ENCODE results near the gene PGAM2.
"Not testable (repeated sequence)": the region's sequence is repeated elsewhere in the genome, so short reads cannot be mapped to it uniquely, and the experiment has no call there.

Gene PGAM2

DNA sequence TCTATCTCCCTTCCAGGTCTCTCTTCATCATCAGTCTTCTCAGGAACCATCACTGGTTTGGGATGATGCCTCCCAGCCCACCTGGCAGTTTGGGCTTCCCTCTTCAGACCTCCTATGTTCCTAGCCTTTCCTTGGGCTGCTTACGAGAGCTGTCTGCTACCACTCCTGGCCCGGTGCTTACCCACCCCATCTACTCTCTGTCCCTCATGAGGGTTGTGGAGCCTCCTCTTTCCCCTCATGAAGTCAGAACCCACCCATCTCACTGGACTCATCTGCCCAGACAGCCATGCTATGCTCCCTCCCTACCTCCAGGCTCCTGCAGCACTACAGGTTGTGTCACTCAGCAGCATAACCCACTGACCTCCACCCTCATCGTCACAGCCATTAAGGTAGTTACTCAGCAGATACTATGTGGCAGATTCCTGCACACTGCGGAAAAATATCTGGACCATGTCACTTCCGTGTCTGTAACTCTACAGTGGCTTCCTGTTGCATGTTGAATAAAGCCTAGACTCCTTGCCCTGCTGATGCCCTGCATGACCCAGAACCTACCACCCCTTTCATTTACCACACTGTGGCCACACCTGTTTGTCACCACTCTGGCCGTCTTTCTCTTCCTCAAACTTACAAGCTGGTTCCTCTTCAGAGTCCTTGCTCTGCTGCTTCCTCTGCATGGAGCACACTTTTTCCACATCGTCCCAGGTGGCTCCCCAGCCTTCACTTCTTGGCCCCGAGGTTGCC, 18.9 kb downstream of the PGAM2 start:
- no peak for DNase-seq

DNA sequence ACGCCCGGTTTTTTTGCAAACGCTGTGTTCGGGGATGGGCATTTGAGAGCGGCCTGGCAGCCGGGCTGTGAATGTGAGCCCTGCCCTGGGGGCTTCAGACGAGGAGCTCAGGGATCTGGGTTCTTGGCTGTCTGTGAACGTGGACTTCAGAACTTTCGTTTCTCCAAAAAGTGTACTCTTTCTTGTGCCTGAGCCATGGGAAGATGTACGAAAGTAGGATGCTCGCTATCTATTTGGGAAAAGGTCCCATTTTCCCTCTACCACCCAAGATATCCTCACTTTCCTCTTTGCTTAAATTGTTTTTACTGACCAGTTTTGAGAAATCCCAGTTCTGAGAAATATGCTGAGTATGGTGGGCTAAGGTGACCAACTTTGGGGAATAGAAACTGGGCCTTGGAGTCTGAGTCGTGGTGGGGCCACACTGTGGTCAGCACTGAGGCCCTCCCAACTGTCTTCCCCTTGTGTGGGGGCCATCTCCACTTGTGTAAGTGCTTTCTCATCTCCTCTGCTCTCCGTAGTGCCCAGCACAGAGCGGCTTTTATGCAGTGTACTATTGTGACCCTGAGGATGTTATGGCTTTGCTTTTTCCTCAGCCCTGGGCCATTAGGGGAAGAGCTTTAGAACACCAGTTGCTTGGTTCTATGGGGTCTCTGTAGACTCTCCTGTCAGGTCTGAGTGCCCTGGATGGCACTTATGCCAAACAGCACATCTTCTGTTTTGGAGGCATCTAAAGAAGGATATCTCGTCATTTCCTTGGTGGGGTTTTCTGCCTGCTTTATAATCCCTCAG, 19.9 kb downstream of the PGAM2 start:
- DNase-seq: no peak

DNA sequence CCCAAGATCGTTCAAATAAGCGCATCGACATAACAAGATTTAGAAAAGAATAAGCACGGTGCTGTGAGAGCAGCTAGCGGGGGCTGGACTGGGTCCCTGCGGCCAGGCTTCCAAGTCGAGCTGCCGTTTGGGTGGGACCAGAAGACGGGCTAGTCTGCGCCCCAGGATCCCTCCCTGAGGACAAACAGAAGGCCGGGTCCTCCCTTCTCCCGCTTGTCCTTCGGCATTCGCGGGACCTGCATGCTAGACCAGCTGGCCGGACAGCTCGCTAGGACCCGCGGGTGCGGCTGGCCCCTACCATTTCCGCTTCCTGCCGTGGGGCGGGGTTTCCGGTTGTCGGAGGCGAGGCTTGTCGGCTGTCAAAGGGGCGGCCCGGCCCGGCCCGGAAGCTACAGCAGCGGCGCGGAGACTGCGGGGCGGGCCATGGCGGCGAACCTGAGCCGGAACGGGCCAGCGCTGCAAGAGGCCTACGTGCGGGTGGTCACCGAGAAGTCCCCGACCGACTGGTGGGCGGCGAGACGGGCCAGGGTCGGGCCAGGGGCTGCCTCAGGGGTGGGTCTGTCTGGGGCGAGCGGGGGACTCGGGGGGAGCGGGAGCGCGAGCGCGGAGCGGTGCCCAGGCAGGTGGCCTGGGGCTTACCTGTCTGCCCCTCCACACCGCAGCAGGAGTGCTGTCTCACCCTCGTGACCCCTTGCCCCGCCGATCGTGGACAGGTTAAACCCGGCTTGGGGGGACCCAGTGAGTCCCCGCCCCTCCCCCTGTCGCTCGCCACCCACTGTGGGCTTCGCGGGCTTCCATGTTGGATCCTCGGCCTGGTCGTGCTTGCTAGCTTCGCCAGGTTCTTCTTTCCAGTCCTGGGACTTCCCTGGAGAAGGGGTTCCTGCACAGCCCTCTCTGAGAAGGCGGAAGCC, 20.8 kb downstream of the PGAM2 start, which contains the start of gene DBNL:
DBNL (plus strand) TSS at position 388 of the 911 bp plus-strand sequence; CDS start at position 424, 36 bp downstream.
- peak; percentile 90 for DNase-seq

DNA sequence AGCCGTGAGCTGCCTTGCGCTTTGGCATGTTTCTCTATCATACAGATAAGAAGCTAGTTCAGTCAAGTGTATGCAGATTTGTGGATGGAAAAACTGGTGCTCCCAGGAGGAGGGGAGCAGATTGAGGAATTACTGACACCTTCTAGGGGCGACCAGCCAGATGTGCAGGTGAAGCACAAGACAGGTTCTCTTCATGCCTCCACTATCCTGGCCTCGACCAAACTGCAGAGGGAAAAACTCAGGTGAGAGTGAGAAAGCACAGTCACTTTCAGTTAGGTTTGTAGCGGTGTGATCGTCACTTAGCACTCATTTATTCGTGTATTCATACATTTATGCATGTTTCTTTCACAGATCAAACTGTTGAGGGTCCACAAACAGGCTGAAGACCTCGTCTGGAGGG, 21.5 kb downstream of the PGAM2 start:
- no peak for DNase-seq

DNA sequence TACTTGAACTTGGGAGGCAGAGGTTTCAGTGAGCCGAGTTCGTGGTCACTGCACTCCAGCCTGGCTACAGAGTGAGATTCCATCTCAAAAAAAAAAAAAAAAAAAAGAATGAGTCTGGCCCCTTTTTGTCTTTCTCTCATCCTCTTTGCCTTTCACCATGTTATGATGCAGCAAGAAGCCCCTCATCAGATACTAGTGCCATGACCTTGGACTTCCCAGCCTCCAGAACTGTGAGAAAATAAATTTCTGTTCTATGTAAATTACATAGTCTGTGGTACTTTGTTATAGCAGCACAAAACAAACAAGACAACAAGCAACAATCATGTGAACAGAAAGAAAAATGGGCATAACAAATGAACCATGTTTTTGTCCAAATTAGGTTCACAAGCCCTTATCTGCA, 23.1 kb downstream of the PGAM2 start:
- no peak for DNase-seq

DNA sequence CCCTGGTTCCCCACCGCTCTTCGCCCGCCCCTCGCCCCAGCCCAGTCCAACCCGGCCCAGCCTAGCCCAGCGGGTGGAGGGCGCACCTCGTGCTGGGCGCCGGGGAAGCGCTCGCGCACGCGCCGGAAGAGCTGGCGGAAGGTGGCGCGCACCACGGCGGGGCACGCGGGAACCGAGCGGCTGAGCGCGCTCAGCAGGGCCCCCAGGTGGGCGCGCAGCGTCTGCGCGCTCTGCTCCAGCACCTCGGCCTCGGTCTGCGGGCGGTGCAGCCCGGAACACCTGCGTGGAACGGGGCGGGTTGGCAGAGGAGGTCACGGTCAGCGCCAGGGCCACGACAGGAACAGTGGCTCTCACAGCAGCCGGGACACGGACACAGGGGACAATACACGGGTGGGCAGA, 24.9 kb downstream of the PGAM2 start:
- peak; percentile 16 for DNase-seq

DNA sequence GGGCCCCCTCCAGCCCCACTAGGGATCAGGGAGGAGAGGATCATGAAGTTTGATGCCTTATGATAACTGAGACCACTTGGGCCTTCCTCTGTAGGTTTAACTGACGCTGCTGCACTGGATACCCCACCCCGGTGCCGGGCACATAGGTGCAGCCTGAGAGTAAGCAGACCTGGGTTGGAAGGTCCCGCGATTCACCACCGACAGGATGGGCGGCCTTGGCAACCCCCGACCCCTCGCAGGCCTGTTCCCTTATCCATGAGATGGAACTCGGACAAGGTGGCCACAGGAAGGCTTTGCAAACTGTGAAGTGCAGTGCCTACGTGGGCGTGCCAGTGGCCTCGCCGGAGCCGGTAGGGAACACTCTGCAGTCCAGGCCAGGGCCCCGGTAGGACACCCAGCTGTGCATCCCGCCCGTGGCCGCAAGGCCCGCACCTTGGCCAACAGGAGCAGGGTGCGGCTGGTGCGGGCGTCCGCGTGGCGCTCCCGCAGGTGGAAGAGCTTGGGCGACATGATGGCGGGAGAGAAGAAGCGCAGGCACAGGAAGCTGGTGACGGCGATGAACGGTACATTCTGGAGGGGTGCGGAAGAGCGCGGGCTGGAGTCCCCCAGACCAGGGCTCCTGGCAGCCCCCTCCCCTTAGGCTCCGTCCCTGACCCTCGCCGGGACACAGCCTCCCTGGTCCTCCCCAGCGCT, 25.4 kb downstream of the PGAM2 start:
- not testable (repeated sequence) for DNase-seq

DNA sequence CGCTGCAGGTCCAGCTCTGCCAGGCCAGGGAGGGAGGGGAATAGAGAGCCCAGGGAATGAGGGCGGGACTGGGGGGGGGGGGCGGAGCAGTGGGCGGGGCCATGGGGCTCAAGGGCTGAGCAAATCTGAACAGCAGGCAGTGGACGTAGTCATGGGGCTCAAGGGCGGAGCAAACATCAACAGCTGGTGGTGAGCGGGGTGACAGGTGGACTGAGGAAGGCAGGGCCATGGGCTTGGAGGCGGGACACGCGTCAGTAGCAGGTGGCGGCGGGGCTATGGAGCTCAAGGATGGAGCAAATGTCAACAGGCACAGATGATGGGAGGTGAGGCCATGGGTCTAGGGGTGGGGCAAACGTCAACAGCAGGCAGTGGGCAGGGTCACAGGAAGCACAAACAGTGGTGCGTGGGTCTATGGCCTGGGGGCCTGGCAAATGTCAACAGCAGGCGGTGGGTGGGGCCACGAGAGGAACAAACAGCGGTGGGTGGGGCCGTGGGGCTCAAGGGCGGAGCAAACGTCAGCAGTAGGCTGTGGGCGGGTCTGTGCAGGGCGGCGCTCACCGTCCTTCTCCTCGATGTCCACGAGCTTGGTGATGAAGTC, 26.3 kb downstream of the PGAM2 start:
- DNase-seq: peak; percentile 87

DNA sequence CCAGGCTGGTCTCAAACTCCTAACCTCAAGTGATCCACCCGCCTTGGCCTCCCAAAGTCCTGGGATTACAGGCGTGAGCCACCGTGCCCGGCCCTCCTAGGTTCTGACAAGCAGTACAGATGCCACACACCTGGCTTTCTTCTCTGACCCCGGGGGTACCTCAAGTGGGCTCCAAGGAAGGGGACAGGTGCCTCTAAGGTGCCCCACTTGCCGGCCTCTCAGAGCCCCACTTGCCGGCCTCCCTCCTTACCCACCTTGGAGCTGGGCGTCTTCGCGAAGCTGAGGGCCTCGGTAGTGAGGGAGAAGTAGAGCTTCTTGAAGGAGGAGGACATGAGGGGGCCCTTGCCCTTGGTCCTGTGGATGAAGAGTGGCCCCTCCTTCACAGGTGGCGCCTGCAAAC, 26.8 kb downstream of the PGAM2 start:
- DNase-seq: not testable (repeated sequence)

DNA sequence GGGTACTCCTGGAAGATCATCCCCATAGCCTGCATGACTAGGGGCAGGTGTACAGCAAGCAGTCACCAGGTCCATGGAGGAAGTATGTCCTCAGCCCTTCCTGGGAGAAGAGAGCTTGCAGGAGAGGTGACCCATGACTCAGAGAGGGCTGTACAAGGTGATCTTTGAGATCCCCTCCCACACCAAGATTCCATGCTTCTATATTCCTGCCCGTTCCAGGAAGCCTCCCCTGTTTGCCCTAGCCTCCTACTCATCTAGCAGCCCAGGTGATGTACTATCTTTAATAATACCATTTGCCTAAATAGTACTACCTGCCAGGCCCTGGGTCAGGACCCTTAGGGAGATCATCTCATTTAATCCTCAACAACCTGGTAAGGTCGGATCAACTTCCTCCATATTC, 27.4 kb downstream of the PGAM2 start:
- DNase-seq: not testable (repeated sequence)

DNA sequence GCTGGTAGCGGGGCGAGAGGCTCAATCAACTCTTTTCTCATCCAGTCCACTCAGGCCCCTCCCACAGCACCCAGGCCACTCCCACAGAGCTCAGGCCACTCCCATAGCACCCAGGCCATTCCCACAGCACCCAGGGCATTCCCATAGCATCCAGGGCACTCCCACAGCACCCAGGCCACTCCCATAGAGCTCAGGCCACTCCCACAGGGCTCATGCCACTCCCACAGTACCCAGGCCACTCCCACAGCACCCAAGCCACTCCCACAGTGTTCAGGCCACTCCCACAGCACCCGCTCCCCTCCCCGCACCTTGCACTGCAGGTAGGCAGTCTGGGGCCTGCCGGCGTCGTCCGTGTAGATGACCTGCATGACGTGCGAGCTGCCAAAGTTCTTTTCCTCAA, 29.0 kb downstream of the PGAM2 start:
- DNase-seq: peak; percentile 41

DNA sequence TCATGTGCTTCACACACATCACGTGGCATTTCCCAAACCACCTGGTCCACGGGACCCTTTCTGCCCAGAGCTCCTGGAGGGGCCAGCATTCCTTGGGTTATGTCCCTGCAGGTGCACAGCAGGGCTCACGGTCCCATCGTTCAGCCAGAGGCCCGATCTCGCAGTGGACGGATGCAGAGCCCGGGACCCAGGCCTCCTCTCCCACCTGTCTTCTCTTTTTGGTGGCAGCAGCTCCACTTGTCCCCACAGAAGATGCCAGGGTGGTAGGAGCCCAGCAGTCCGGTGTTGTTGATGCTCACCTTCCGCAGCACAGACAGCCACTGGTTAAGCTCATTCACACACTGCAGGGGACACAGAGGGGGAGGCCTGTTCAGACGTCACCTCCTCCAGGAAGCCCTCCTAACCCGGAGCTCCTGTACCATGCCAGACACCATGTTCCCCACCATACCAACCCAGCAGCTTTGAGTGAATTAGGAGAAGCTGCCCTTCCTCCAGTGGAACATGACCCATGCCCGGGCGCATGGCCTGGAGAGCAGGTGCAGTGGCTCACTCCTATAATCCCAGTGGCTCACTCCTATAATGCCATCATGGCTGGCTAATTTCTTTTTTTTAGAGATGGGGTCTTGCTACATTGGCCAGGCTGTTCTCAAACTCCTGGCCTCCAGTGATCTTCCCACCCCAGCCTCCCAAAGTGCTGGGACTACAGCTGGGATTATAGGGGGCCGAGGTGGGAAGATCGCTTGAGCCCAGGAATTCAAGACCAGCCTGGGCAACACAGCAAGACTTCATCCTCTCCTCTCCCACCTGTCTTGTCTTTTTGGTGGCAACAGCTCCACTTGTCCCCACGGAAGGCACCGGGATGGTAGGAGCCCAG, 31.2 kb downstream of the PGAM2 start:
- not testable (repeated sequence) for DNase-seq

DNA sequence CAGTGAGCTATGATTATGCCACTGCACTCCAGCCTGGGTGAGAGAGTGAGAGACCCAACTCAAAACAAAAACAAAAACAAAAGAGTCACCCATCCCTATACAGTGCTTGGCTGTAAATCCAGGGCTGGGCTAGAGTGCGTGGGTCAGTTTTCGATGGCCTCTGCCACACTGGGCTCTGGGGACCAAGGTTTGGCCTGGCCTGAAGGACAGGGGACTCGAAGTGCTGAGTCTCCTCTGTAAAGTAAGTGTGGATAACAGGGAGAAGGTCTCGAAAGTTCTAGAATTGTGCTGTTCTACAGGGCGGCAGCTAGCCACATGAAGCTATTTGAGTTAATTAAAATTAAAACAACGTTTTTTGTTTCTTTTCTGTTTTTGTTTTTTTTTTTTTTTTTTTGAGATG, 33.3 kb downstream of the PGAM2 start:
- not testable (repeated sequence) for DNase-seq

DNA sequence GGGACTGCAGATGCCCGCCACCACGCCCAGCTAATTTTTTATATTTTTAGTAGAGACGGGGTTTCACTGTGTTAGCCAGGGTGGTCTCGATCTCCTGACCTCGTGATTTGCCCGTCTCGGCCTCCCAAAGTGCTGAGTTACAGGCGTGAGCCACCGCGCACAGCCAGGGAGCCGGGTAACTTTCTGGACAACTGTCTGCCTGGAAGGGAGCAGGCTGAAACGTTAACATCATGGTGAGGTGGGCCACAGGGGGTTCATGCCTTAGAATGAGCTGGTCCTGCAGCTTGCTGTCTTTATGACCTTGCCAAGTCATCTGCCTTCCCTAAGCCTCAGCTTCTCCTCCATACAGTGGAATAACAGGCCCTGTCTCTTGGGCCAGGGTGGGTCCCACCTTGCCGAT, 34.0 kb downstream of the PGAM2 start:
- not testable (repeated sequence) for DNase-seq

DNA sequence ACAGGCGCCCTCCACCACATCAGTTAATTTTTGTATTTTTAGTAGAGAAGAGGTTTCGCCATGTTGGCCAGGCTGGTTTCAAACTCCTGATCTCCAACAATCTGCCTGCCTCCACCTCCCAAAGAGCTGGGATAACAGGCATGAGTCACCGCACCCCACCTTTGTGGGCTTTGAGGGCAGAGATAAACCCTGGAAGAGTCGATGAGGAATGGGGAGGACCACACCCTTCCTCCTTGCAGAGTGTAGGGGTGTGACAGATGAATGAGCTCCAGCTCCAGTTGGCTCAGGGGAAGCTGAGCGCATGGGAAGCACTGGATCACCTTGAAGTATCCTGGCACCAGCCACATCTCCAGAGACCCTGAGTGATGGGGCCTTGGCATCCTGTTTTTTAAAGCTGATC, 35.3 kb downstream of the PGAM2 start:
- not testable (repeated sequence) for DNase-seq

DNA sequence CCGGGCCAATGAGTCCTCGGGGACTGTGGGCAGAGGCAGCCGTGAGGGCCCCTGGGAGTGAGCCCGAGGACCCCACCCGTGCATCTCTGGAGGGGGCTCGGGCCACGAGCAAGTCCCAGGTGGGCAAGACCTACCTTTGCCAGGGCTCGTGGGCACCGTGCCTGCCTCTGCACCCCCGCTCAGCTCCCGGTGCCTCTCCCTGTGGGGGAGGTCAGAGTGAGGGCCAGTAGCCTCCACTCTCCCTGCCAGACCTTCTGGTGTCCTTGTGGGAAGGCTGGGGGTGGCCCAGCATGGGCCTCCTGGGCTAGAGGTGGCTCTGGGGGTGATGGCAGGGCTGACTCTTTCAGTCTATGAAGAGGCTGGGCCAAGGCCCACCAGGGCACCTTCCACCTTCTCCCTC, 35.9 kb downstream of the PGAM2 start:
- not testable (repeated sequence) for DNase-seq

DNA sequence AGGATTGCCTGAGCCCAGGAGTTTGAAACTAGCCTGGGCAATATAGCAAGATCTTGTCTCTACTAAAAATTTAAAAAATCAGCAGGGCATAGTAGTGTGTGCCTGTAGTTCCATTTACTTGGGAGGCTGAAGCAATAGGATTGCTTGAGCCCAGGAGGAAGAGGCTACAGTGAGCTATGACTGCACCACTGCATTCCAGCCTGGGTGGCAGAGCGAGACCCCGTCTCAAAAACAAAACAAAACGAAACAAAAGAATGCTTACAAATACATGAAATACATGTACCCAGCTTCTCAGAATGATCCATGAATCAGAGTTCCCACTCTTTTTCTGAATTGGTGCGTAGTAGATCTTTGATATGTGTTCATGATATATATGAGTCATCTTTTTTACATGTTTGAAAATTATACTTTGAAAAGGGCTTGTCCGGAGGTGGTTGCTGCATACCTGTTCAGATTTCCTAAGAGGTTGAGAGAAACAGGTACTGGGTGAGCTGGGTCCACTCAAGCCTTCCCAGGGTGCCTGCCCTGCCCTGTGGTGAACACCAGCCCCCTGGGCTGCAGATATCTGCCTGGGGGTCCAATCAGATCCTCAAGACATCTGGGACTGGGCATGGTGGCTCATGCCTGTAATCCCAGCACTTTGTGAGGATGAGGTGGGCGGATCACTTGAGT, 42.4 kb downstream of the PGAM2 start:
- DNase-seq: not testable (repeated sequence)

DNA sequence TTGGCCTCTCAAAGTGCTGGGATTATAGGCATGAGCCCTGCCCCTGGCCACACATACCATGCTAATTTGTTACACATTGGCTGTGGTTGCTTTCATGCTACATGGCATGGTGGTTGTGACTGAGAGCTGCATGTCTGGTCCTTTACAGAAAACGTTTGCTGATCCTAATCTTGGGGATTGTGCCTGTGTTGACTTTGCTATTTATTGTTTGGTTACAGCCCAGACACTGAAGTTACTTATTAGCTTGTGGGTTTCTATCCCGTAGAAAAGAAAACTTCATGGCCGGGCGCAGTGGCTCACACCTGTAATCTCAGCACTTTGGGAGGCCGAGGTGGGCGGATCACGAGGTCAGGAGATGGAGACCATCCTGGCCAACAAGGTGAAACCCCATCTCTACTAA, 43.3 kb downstream of the PGAM2 start:
- not testable (repeated sequence) for DNase-seq

DNA sequence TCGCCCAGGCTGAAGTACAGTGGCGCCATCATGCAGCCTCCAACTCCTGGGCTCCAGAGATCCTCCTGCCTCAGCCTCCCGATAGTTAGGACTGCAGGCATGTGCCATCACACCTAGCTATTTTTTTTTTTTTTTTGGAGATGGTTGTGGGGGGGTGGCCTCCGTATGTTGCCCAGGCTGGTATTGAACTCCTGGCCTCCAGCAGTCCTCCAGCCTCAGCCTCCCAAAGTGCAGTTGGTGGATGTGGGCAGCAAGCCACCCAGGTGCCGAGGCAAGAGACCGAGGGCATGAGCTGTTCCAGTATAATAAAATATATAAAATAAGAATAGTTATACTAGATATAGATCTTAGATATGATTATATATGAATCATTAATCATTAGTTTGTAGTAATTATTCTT, 45.5 kb downstream of the PGAM2 start:
- not testable (repeated sequence) for DNase-seq
